GM18951 (cell line): ENCODE results near the gene NUP210L.

Source experiments
- POLR2A ChIP-seq: IDR thresholded peaks from 4 replicates; pipeline ENCODE4 v1.6.1; 2011; ENCODE audit warnings: mild to moderate bottlenecking; ENCODE audit not compliant: insufficient read length, insufficient read depth; ENCODE audit errors: extremely low read depth
- in situ Hi-C: fragments of 300-500 bp; cut with MboI; formaldehyde crosslinking; loops from one replicate; pipeline ENCODE4 v1.12.0; 2022; ENCODE audit warnings: low sequenced_read_pairs, mixed read lengths, inconsistent platforms; ENCODE audit not compliant: unreplicated experiment

NUP210L gene

DNA sequence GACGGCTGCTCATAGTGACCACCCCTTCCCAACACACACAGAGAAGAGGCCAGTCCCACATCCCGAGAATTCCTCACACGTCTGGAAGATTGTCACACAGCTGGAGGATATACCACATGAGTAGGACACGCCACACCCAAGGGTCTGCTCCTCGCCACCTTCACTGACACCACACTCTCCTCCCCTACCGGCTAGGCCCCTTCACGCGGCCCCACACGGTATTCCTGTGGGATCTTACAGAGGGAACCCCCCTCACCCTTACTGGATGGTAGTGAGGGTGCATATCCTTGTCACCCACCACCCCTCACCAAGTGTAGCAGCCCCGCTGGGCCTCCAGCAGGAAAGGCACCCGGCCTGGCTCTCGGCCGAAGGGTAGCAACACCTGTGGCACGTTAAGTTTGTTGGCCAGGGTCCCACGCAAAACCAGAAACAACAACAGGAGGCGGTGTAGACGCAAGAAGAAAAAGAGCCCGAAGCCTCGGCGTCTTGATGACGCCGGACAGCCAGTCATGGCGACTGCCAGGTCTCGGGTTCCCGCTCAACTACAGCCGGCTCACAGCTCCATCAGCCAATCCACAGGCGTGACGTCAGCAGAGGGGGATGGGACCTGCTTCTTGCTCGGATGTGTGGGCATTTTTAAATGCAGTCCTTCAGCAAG lies at the start of gene NUP210L:
Gene NUP210L, minus strand, starts transcription at position 540 of the 658 bp plus-strand sequence.
- in situ Hi-C loops: no loop called here
- TF ChIP-seq POLR2A: peak; percentile 11

DNA sequence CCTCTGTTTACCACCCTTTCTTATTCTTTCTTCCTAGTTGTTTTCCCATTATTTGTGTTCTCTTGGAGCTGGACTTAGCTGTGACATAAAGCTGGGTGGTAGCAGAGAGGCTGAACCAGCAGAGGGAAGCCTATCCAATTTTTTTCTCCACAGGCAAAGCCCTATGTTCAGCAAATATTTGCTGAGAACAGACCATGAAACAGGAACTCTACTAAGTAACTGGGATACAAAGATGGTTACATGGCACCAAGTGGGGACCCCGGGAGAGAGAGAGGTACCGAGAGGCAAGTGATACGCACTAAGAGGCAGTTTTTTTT lies 44.6 kb upstream of the NUP210L start:
- in situ Hi-C loops: no loop called here
- TF ChIP-seq POLR2A: no peak

DNA sequence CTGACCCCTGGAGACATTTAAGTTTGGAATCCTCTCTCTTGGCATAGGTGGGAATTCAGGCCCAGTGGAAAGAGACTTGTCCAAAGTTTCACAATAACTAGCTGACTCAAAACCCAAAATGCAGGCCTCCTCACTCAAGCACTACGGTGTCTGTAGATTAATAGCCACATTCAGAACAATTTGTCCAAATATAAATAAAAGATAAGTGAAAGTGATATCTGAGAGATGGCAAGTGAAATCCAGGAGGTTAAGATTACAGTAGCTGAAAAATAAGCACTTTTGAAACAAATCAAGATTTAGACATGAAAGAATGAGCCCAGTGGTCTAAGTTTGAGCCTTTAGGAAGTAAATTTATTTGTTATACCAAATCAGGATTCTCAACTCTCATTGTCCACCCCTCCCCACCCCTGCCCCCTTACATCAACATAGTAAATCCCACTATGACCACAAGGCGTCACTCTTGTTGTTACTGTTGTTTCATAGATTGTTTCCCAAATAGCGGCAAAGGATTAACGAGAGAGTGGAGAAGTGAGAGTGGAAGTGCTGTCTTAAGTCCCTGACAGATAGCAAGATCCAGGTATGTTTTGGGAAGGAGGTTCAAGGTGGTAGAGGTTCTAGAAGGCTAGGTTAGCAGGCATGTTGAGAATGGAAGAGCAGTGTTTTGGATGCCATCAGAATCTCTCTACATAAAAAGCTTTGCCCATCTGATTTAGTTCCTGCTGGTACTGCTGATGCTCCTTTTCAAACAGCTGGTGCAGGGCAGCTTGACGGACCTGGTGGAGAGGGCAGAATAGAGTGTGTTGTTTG lies 44.1 kb upstream of the NUP210L start:
- in situ Hi-C loops: no loop called here
- TF ChIP-seq POLR2A: no peak

DNA sequence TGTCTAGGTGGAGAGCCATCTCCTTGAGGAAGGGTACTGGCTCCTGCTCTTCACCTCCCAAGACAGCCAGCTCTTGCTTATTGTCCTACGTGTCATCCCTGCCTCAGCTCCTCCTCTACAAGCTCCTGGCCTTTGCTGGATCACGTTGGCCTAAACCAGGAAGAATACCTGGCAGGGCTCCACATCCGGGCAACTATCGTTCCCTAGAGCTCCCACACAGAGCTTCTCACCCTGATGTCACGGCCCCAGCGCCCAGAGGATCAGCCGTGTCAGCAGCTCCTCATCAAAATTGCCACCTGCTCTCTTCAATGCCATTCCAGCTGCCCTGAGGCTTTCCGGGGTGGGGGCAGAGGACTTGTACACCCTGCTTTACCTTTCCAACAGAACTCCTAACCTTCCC lies 38.9 kb upstream of the NUP210L start:
- in situ Hi-C loops: no loop called here
- no peak for TF ChIP-seq POLR2A

DNA sequence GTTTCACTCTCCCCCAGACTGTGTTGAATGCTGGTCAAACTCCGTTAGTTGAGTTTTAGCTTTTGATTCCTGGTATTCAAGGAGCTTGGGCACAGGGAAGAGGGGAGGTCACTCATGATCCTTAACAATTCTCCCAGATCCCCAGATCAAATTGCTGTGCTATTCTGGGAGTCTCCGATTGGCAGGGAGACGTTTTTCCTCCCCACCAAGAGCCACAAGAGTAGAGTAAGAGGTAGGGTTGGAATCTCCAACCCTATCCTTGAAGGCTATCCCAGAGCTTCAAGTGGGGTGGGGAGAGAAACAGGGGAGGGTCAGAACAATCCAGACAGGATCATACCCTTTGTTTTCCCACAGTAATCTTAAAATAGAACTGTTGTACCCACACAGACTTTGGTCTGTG lies 37.6 kb upstream of the NUP210L start:
- in situ Hi-C loops: no loop called here
- no peak for TF ChIP-seq POLR2A

DNA sequence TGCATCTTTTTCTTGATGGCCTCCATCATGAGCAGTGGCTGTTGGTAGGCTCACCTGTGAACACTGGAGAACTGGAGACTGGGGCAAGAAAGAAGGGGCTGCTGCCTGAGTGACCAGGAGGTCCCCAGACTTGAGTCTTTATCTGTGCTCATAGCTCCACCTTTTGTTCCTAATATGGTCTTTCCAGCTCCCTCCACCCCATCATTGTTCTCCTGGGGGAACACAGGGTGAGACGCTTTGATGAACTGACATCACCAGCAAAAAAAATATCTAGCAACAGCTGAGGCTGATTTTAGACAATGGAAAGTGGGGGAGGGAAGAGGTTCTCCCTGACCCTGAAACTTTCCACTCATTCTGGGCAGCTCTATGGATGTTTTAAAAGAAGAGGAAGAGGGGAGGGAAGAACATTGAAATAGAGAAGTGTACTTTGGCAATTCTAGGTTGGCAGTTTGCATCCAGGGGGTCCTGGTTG lies 37.2 kb upstream of the NUP210L start, which contains the start of gene TPM3:
Gene TPM3, minus strand, starts transcription at position 111 of the 472 bp plus-strand sequence. Its CDS starts 82 bp downstream, at position 29.
- no peak for TF ChIP-seq POLR2A
- in situ Hi-C loops: no loop called here

DNA sequence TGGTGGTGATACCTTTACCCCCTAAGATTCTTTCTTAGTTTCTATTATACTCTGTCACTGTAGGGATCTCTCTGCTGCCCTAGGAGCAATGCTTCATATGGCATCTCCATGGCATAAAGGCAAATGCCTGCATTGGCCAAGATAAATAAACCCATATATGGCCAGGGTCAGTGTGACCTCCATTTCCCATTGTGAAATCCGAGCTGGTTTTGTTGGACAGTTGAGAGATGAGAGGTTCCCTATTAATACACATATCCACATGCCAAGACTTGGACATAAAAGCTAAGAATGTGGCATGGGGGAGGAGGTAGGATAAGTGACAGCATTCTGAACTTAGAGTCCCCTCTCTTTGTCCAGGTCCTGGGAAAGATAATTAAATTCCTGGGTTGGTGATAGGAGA lies 35.7 kb upstream of the NUP210L start:
- in situ Hi-C loops: no loop called here

DNA sequence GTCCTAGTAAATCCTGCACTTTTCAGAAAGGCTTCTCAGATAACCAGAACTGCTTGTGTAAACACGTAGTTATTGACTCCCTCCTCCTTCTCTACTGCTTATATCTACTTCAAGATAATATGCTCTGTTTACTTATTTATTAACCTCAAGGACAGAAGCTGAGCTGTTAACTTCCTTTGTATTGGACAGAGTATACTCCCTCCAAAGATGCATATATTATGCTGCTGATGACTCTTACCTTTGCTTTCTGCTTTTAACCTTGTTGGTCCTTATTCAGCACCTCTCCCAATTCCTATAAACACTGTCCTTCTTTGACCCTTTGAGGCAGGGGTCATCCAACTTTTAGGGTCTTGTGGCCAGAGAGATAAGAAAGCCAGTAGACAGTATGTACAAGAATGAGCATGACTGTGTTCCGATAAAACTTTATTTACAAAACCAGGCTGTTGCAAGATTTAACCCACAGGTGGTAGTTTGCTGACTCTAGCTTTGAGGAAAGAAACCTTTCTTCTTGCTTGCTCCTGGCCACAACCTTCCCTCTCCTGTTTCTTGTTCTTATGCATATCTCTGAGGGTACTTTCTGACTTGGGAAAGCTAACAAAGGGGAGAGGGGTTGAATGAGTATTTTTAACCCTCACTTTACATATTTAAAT lies 32.1 kb upstream of the NUP210L start:
- TF ChIP-seq POLR2A: no peak
- in situ Hi-C loops: loop anchor here (10.0 kb wide), 1 partner anchor 88 kb away; the partner anchor contains the start of gene HAX1

More for the DNA sequence above, 35.7 kb upstream of the NUP210L start:
- TF ChIP-seq POLR2A: no peak

DNA sequence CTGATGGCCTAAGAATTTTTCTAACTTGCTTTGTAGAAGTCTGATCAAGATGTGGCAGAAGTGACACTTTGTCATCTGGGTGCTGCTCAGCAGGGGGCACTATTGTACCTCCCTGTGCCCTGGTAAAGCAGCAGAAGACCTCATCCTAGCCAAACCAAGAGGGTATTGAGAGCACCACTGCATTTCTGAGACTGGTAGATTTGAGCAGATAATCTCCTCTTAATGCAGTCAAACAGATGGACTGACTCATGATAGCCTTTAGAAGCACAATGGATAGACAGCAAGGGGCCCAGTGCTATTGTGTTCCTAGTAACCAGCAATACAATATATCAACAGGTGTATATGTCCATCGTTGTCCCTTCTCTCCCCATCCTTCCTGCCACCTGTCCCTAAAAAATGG lies 31.3 kb upstream of the NUP210L start:
- in situ Hi-C loops: loop anchor here (10.0 kb wide), 1 partner anchor 89 kb away; the partner anchor contains the start of gene HAX1
- TF ChIP-seq POLR2A: no peak

DNA sequence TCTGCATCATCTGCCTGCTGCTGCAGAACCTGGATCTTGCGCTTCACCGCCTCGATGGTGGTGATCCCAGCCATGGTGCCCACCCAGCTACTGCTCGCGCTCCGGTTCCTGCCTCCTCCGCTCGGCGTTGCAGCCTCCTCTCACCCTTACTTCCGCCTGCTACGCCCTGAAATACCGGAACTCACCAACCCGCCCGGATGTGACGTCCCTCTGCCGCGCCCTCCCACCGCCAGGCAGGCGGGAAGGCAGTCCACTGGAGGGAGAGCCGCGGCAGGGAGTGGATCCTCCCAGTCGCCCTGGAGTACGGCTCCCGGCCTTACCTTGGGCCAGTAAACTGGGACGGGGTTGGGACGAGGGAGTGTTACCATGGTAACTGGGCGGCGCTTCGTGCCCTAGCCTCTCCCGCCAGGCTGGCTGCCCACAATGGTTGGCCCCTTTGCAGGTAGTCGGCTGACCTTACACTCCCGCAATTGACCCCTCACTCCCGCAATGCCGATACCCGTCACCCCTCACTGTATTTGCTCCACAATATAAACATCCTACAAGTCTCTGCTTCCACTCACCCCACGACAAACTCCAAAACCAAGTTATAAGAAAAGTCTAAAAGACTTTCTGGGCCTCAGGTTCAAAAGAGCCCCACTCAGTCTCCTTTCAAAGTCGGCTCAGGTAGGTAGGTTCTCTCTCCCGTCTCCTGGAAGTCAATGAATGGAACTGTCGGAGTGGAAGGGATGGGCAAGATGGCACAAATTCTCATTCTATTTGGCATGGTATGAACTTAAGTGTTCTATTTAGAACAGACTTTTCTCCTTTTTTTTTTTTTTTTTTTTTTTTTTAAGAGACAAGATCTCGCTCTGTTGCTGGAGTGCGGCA lies 28.4 kb upstream of the NUP210L start:
- in situ Hi-C loops: loop anchor here (10.0 kb wide), 1 partner anchor 92 kb away; the partner anchor contains the start of gene HAX1
- peak; percentile 98 for TF ChIP-seq POLR2A

DNA sequence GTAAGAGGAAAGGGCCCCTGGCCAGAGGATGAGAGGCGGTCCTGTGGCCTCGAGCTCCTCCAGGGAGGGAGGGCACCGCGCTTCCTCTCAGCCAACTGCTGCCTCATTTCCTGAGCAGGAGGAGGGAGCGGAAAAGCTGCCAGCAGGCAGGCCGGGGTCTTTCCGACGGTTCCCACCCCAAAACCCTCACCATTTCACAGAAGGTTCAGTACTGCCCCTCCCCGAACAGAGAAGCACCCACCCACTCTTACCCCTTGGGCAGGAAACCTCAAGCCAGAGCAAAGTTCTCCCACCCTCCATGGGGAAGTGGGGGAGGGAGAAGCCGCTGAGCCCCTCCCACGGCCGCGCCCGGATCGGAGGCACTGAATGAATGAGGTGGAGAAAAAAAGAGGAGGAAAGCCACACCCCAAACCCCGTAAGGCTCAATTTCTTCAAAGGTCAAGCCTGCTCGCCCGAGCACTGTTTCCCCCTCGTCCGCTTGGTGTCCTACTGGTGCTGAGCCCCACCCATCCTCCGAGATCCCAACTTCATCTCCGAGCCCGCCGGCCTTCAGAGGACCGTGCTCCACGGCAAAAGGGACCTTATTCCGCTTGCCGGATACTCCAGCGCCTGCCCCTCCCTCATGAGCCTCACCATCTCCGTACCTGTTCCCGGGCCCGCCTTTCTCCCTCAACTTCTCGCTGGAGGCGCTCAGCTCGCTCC lies 27.6 kb upstream of the NUP210L start:
- peak; percentile 51 for TF ChIP-seq POLR2A
- in situ Hi-C loops: loop anchor here (10.0 kb wide), 1 partner anchor 92 kb away; the partner anchor contains the start of gene HAX1

DNA sequence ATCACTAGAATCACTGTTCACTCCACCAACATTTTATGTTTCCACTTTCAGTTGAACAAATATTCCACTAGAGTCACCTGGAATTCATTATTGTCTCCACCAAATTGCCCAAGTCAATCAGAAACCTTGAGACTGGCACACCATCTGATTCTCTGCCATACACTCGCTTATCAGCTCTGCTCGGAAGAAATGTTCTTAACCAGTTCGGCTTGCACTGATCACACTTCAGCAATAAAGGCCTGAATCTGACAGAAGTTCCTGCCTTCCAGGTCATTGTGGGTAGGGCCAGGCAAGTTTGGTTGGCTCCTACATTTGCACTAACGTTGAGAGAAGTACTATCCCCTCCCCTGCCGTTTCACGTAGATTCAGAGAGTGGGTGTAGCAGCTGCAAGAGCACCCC lies 27.1 kb upstream of the NUP210L start:
- TF ChIP-seq POLR2A: no peak
- in situ Hi-C loops: loop anchor here (10.0 kb wide), 1 partner anchor 93 kb away; the partner anchor contains the start of gene HAX1
